Measurements from ENCODE around the gene KCNQ2.

The KCNQ2 gene

DNA sequence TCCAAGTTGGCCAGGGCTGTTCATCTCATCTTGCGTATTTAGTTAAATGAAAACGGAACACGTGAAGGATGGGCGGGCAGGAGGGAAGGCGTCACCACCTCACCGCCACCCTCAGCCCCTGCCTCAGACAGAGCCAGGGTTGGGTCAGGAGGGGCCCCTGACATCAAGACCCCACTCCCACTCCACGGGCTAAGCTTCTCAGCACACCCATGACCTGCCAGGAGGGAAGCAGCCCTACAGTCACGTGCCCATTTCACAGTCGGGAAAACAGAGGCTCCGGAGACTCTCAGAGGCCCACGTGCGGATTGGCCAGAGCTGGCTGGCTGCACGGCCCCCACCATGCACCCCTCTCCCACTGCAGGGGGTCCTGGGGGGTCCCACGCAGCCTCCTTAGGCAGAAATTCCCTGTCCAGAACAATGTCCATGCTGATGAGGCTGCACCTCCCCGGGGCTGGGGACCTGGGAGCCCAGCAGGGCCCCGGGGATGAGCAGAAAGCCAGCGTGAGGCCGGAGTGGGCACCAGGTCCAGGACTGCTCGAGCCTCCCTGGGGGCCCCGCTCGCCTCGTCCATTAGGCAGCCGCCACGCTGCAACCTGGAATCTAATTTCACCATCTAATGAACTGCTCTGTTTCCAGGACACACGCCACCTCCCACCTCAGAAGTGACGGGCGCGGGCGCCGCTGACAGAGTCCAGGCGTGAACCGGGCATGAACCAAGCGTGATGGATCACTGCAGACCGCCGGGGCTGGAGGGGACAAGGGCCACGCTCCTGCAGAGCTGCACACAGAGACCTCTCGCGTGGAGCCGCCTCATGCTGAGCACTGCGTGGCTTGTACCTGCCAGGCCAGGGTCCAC is 15.8 kb downstream of the KCNQ2 start:
- DNase-seq (ENCODE audit: low read depth, low spot score) = no peak
- CTCF ChIA-PET = no interaction called here
- H3K4me3 ChIP-seq (ENCODE audit: low read depth, low read length) = no peak overlapping the region
- POLR2A ChIA-PET = no interaction called here
- TF ChIP-seq, protein P1, sequence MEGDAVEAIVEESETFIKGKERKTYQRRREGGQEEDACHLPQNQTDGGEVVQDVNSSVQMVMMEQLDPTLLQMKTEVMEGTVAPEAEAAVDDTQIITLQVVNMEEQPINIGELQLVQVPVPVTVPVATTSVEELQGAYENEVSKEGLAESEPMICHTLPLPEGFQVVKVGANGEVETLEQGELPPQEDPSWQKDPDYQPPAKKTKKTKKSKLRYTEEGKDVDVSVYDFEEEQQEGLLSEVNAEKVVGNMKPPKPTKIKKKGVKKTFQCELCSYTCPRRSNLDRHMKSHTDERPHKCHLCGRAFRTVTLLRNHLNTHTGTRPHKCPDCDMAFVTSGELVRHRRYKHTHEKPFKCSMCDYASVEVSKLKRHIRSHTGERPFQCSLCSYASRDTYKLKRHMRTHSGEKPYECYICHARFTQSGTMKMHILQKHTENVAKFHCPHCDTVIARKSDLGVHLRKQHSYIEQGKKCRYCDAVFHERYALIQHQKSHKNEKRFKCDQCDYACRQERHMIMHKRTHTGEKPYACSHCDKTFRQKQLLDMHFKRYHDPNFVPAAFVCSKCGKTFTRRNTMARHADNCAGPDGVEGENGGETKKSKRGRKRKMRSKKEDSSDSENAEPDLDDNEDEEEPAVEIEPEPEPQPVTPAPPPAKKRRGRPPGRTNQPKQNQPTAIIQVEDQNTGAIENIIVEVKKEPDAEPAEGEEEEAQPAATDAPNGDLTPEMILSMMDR (IDR thresholded peaks at IDR 0.05; ENCODE audit: insufficient read depth, low read length, missing control alignments) = no peak

DNA sequence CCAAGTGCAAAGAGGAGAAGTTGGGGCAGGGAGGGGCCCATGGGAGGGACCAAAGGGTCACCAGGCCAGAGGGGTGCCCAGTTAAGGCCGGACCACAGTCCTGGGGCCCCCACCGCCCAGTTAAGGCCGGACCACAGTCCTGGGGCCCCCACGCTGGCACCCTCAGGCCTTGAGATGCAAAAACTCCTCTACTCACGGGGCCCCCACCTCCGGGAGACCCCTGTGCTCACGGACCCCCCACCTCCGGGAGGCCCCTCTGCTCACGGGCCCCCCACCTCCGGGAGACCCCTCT is 16.9 kb downstream of the KCNQ2 start:
- no peak overlapping the region for H3K4me3 ChIP-seq (ENCODE audit: low read depth, low read length)
- no peak for DNase-seq (ENCODE audit: low read depth, low spot score)
- ChIA-PET CTCF (no interaction called here), POLR2A (no interaction called here)
- TF ChIP-seq, protein P1 (IDR thresholded peaks at IDR 0.05; ENCODE audit: insufficient read depth, low read length, missing control alignments) = no peak

- TF ChIP-seq, protein P1 (IDR thresholded peaks at IDR 0.05; ENCODE audit: insufficient read depth, low read length, missing control alignments) = no peak
- DNase-seq (ENCODE audit: low read depth, low spot score) = no peak
- POLR2A ChIA-PET = no interaction called here
- CTCF ChIA-PET = no interaction called here
- no peak overlapping the region for H3K4me3 ChIP-seq (ENCODE audit: low read depth, low read length)
Measured at GRCh38 chr20:63454731-63455567, 17.5 kb downstream of the KCNQ2 start.

GRCh38 chr20:63452821-63453523 is 19.5 kb downstream of the KCNQ2 start:
- POLR2A ChIA-PET = no interaction called here

DNA sequence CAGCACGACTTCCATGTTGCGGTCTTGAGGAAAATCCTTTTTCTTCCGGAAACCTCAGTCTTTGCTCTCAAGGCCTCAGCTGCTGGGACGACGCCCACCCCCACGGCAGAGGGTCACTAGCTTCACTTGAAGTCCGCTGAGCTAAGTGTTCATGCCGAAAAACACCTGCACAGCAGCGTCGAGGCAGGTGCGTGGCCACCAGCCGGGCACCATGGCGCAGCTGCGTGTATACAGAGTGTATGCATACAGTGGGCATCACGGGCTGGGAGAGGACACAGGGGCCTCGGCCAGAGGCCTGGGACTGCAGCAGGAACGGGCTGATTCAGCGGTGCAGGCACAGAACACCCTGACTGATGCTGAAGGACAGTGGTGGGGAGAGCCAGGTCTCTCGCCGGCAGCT is 20.1 kb downstream of the KCNQ2 start:
- no peak overlapping the region for H3K4me3 ChIP-seq (ENCODE audit: low read depth, low read length)
- ChIA-PET CTCF (interaction anchor here (0.8 to 1.4 kb wide), 2 partner anchors 11 to 44 kb away, joined by 3 to 4 read pairs; no protein-coding TSS in a partner anchor), POLR2A (no interaction called here)
- TF ChIP-seq, protein P1 (IDR thresholded peaks at IDR 0.05; ENCODE audit: insufficient read depth, low read length, missing control alignments) = no peak
- no peak for DNase-seq (ENCODE audit: low read depth, low spot score)

More at GRCh38 chr20:63452821-63453523, 19.5 kb downstream of the KCNQ2 start:
- CTCF ChIA-PET = interaction anchor here (1.4 kb wide), 1 partner anchor 10 kb away, joined by 4 read pairs; no protein-coding TSS in a partner anchor
- no peak for DNase-seq (ENCODE audit: low read depth, low spot score)
- TF ChIP-seq, protein P1 (IDR thresholded peaks at IDR 0.05; ENCODE audit: insufficient read depth, low read length, missing control alignments) = peak; percentile 15
- H3K4me3 ChIP-seq (ENCODE audit: low read depth, low read length) = no peak overlapping the region
